Vagina (tissue), 2 donors: ENCODE measurements around the gene USH2A.

Experiments
- CTCF ChIP-seq, 3 experiments: fragments of 450-650 bp in 2 of 3; fragments of 200-600 bp in 1 of 3; sonication (generic) in 1 of 3; IDR thresholded peaks; one replicate each; pipeline ENCODE4 v1.5.1; 2017 to 2019; ENCODE audit warnings: antibody characterized with exemption in 3 of 3, mild to moderate bottlenecking in 2 of 3, moderate library complexity in 2 of 3
- POLR2A ChIP-seq, 2 donors: fragments of 450-650 bp; IDR thresholded peaks; one replicate each; pipeline ENCODE4 v1.6.1; 2017; ENCODE audit warnings: antibody characterized with exemption in 2 of 2, mild to moderate bottlenecking in 2 of 2, moderate library complexity in 2 of 2
- POLR2AphosphoS5 ChIP-seq, 2 donors: sonication (generic); formaldehyde crosslinking; IDR thresholded peaks; one replicate each; pipeline ENCODE4 v1.9.0; 2017; ENCODE audit warnings: antibody characterized with exemption in 2 of 2, mild to moderate bottlenecking in 2 of 2, low read depth in 1 of 2; ENCODE audit not compliant: insufficient read depth in 1 of 2

GRCh38 chr1:215894617-215895016 is 528.6 kb downstream of the USH2A start:
- no peak for TF ChIP-seq CTCF (IDR thresholded peaks at IDR 0.05)
- TF ChIP-seq POLR2A (IDR thresholded peaks at IDR 0.05): no peak
- TF ChIP-seq POLR2AphosphoS5 (IDR thresholded peaks at IDR 0.05; ENCODE audit: insufficient read depth in 1 of 2, low read depth in 1 of 2): no peak
